ENCODE data around the gene MARCHF3. TPM values are rescaled to one million over a fixed set of nuclear protein-coding genes. Genes with fewer than 3 reads are reported as not detected.

MARCHF3 gene
- total and polyA plus RNA-seq, 2 donors (not counting 3 experiments of a cell fraction or from before 2014, with no cell fraction given) = 31.9 to 35.0 TPM

- no peaks in the 10 kb centered on the region for H3K9me1 ChIP-seq (replicated peaks; ENCODE audit: control insufficient read depth, extremely low read depth, insufficient read depth, low read length)
- H3K27me3 ChIP-seq (ENCODE audit: control insufficient read depth in 2 of 2, insufficient read depth in 2 of 2, low read length in 2 of 2) = no peaks in the 10 kb centered on the region
- H3K79me2 ChIP-seq (ENCODE audit: control insufficient read depth, insufficient read depth, low read length) = peaks cover 43% of the 10 kb centered on the region
- DNase-seq (ENCODE audit: low read depth, low spot score) (no peak), FAIRE-seq (no peak)
- no TSS peak for BruUV-seq (replicated peaks)
- no peaks in the 10 kb centered on the region for H3K9me3 ChIP-seq (replicated peaks; ENCODE audit: control insufficient read depth, insufficient read depth, low read length)
- dilution Hi-C loops (cut with MboI; ENCODE audit: extremely low pct_ligation_motif_present, low sequenced_read_pairs) = no loop called here
- H3K9ac ChIP-seq (replicated peaks; ENCODE audit: extremely low read depth, insufficient read depth, low read length) = no peak overlapping the region
- no peak overlapping the region for H2AFZ ChIP-seq (ENCODE audit: low read depth, low read length)
- POLR2A ChIA-PET = no interaction called here
- H3K27ac ChIP-seq (ENCODE audit: insufficient read depth, low read depth, low read length) = no peak overlapping the region
- H3K4me2 ChIP-seq (ENCODE audit: insufficient read depth, low read length) = no peak overlapping the region
- H3K4me1 ChIP-seq (ENCODE audit: control insufficient read depth, extremely low read depth, insufficient read depth, low read length) = peaks cover 40% of the 10 kb centered on the region
- CTCF ChIA-PET = interaction anchor here (0.7 to 2.2 kb wide), 4 partner anchors 14 to 118 kb away, joined by 3 to 12 read pairs (median 4); no protein-coding TSS in a partner anchor
- intact Hi-C loops (cut with micrococcal nuclease) = loop anchor here (10.0 kb wide), 1 partner anchor 525 kb away; no protein-coding TSS in a partner anchor
- no peaks in the 10 kb centered on the region for H3K36me3 ChIP-seq (ENCODE audit: control insufficient read depth in 2 of 2, extremely low read depth in 1 of 2, insufficient read depth in 2 of 2, low read length in 2 of 2)
- no peaks in the 10 kb centered on the region for H4K20me1 ChIP-seq (replicated peaks; ENCODE audit: control insufficient read depth, extremely low read depth, insufficient read depth, low read length)
- TF ChIP-seq POLR2A (IDR thresholded peaks at IDR 0.05; ENCODE audit: low read depth, low read length) = no peak
- TF ChIP-seq EZH2 (IDR thresholded peaks at IDR 0.05; ENCODE audit: borderline replicate concordance, low read depth, low read length, severe bottlenecking) = no peak
- TF ChIP-seq FOS (IDR thresholded peaks at IDR 0.05; ENCODE audit: borderline replicate concordance, insufficient read depth, low read length) = no peak
- TF ChIP-seq MYC (IDR thresholded peaks at IDR 0.05; ENCODE audit: low read depth, low read length) = no peak
- no peak for TF ChIP-seq GATA2 (IDR thresholded peaks at IDR 0.05; ENCODE audit: insufficient read depth, insufficient read length, low read depth, low read length)
- no peak for TF ChIP-seq JUN (IDR thresholded peaks at IDR 0.05; ENCODE audit: borderline replicate concordance, insufficient read depth, insufficient read length, low read depth)
- TF ChIP-seq POLR2AphosphoS5 (IDR thresholded peaks at IDR 0.05; ENCODE audit: insufficient read depth, low read depth, low read length) = no peak
- no peak for TF ChIP-seq MAX (IDR thresholded peaks at IDR 0.05; ENCODE audit: insufficient read depth, insufficient read length)
- TF ChIP-seq CTCF (IDR thresholded peaks at IDR 0.05; ENCODE audit: extremely low read depth in 1 of 2, insufficient read depth in 1 of 2, low read depth in 1 of 2, low read length in 2 of 2) = no peak
- H3K4me3 ChIP-seq (replicated peaks in 1 of 3; ENCODE audit: insufficient read depth in 1 of 3, low read depth in 1 of 3, low read length in 3 of 3) = no peak overlapping the region
Measured at GRCh38 chr5:126969548-126969947, 60.8 kb downstream of the MARCHF3 start.

All from endothelial cell of umbilical vein (primary cell).